Hypothalamus (tissue), 51 donors: ENCODE results near the gene ATOX1.
"Not testable (repeated sequence)": the region's sequence is repeated elsewhere in the genome, so short reads cannot be mapped to it uniquely, and the experiment has no call there.

ENCODE experiments used
- DNase-seq, 51 donors: peaks; one replicate each; lab custom pipeline; 2025; lab: John Stamatoyannopoulos, UW

Gene ATOX1

GRCh38 chr5:151735646-151736045 is 22.8 kb downstream of the ATOX1 start:
- no peak for DNase-seq

GRCh38 chr5:151734064-151734408 is 24.4 kb downstream of the ATOX1 start:
- no peak for DNase-seq

- no peak for DNase-seq
Observed at GRCh38 chr5:151733358-151734063, 24.9 kb downstream of the ATOX1 start.

- DNase-seq: no peak
Observed at GRCh38 chr5:151730381-151730780, 28.1 kb downstream of the ATOX1 start.

- not testable (repeated sequence) for DNase-seq
Observed at GRCh38 chr5:151729597-151729996, 28.8 kb downstream of the ATOX1 start.

GRCh38 chr5:151724360-151724759 is 34.1 kb downstream of the ATOX1 start:
- peak in 32 of 51 donors; percentile 7 to 85 (median 40) for DNase-seq

- DNase-seq: no peak
Observed at GRCh38 chr5:151722546-151722945, 35.9 kb downstream of the ATOX1 start.

- no peak for DNase-seq
Observed at GRCh38 chr5:151721812-151722391, 36.5 kb downstream of the ATOX1 start.

- DNase-seq: no peak
Observed at GRCh38 chr5:151721087-151721646, 37.3 kb downstream of the ATOX1 start.

GRCh38 chr5:151720215-151720614 is 38.2 kb downstream of the ATOX1 start:
- DNase-seq: no peak

- peak in 11 of 51 donors; percentile 6 to 50 (median 17) for DNase-seq
Observed at GRCh38 chr5:151719228-151720000, 39.0 kb downstream of the ATOX1 start.

GRCh38 chr5:151718646-151719045 is 39.8 kb downstream of the ATOX1 start:
- no peak for DNase-seq

GRCh38 chr5:151718153-151718552 is 40.3 kb downstream of the ATOX1 start:
- no peak for DNase-seq

GRCh38 chr5:151717416-151717815 is 41.0 kb downstream of the ATOX1 start:
- no peak for DNase-seq

- no peak for DNase-seq
Observed at GRCh38 chr5:151709109-151709735, 49.2 kb downstream of the ATOX1 start.

GRCh38 chr5:151708126-151708525 is 50.3 kb downstream of the ATOX1 start:
- no peak for DNase-seq

- DNase-seq: no peak
Observed at GRCh38 chr5:151707567-151707966, 50.9 kb downstream of the ATOX1 start.

GRCh38 chr5:151706906-151707305 is 51.5 kb downstream of the ATOX1 start:
- no peak for DNase-seq

- DNase-seq: no peak
Observed at GRCh38 chr5:151703780-151704179, 54.7 kb downstream of the ATOX1 start.

GRCh38 chr5:151703227-151703626 is 55.2 kb downstream of the ATOX1 start:
- no peak for DNase-seq

GRCh38 chr5:151700820-151701219 is 57.6 kb downstream of the ATOX1 start:
- DNase-seq: no peak
